ENCODE measurements around the gene LITAFD.
"Not testable (repeated sequence)": the region's sequence is repeated elsewhere in the genome, so short reads cannot be mapped to it uniquely, and the experiment has no call there.

The LITAFD gene

DNA sequence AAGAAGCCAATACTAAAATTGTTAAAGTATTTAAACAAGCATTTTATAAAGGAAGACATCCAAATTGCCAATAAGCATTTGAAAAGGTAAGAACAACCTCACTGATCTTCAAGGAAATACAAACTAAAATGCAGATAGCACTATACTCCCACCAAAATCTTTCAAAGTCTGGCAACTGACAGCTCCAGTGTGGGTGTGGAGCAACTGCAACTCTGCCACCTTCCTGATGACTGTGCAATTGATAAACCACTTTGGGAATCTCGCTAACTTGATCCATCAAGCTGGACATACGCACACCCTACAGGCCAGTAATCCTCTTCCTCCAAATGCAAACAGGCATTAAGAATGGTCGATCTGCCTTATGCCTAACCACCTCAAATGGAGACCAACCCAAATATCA, 31.9 kb downstream of the LITAFD start:
- Mint-ChIP-seq H3K4me1 (peaks cover 15% of the 10 kb centered on the region), H3K27ac (no peak overlapping the region), H3K9me3 (no peaks in the 10 kb centered on the region), H3K36me3 (peaks cover 81% of the 10 kb centered on the region), H3K27me3 (no peaks in the 10 kb centered on the region), H3K4me3 (no peak overlapping the region)
- no peak for ATAC-seq

DNA sequence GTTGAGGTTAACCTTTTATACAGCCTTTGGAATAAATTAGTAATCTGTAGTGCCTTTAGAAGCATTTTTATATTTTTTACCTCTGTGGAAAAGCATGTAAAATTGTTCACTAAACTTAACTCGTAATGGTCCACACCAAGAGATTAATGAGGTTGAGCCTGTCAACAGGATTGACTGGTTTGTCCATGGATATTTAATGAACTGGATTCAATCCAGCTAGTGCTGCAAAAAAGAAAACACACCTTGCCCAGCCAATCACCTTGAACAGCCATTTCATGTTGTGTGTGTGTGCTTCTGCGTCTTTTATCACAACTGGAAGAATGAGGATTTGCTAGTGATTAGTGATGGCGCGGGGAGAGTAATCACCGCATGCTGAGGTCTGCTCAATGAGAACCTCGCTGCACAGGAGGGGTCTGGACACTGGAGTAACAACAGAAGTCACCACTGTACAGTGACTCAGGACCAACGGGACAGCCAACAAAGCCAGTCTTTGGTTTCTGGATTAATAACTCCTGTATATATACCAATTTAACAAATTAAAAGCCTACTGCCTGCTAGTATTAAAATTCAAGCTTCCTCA, 33.7 kb downstream of the LITAFD start:
- Mint-ChIP-seq H3K27ac (no peak overlapping the region), H3K27me3 (no peaks in the 10 kb centered on the region), H3K36me3 (peaks cover 81% of the 10 kb centered on the region), H3K9me3 (no peaks in the 10 kb centered on the region), H3K4me3 (no peak overlapping the region), H3K4me1 (peaks cover 15% of the 10 kb centered on the region)
- ATAC-seq, result no peak

DNA sequence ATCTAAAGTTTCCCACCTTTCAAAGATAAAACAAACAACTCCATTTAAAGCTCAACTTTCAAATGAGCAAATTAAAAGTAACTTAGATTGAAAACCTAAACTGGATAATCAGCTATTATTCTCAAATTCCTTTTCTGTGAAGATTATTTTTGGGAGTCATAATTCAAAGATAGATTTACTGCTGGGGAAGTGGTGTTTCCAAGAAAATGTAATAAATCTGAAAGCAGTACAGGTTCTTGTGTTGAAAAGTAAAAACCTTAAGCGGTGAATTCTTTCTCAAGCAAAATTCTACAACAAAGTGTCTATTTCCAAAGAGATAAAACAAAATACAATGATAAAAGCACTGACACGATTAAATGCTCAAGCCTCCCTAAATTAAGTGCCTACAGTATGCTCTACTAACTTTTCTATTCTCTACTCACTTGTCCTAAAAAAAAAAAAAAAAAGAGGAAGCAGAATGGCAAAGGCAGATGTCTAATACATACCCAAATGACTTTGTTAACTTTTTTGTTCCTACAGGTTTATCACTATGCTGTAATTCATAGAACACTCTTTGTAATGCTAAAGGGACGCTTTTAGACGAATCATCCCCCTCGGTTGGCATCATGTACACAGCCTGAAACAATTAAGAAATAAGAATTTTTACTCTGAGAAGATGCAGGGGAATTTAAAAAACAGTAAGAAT, 34.5 kb downstream of the LITAFD start:
- Mint-ChIP-seq H3K27me3 (no peaks in the 10 kb centered on the region), H3K27ac (peak overlapping the region; percentile 54), H3K36me3 (peaks cover 72% of the 10 kb centered on the region), H3K4me1 (peaks cover 22% of the 10 kb centered on the region), H3K4me3 (no peak overlapping the region), H3K9me3 (no peaks in the 10 kb centered on the region)
- ATAC-seq, result peak; percentile 64

DNA sequence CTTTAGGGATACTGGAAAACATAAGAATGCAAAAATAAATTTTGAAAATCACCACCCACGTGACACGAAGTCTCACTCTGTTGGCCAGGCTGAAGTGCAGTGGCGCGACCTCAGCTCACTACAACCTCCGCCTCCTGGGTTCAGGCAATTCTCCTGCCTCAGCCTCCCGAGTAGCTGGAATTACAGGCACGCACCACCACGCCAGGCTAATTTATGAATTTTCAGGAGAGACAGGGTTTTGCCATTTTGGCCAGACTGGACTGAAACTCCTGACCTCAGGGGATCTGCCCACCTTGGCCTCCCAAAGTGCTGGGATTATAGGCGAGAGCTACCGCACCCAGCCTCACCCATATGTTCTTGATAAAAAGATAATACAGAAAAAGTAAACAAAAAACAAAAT, 35.2 kb downstream of the LITAFD start:
- not testable (repeated sequence) for H3K9me3 Mint-ChIP-seq, H3K27me3 Mint-ChIP-seq, H3K4me3 Mint-ChIP-seq, ATAC-seq
- peaks cover 67% of the 10 kb centered on the region for H3K36me3 Mint-ChIP-seq
- peaks cover 22% of the 10 kb centered on the region for H3K4me1 Mint-ChIP-seq
- peak overlapping the region; percentile 54 for H3K27ac Mint-ChIP-seq

DNA sequence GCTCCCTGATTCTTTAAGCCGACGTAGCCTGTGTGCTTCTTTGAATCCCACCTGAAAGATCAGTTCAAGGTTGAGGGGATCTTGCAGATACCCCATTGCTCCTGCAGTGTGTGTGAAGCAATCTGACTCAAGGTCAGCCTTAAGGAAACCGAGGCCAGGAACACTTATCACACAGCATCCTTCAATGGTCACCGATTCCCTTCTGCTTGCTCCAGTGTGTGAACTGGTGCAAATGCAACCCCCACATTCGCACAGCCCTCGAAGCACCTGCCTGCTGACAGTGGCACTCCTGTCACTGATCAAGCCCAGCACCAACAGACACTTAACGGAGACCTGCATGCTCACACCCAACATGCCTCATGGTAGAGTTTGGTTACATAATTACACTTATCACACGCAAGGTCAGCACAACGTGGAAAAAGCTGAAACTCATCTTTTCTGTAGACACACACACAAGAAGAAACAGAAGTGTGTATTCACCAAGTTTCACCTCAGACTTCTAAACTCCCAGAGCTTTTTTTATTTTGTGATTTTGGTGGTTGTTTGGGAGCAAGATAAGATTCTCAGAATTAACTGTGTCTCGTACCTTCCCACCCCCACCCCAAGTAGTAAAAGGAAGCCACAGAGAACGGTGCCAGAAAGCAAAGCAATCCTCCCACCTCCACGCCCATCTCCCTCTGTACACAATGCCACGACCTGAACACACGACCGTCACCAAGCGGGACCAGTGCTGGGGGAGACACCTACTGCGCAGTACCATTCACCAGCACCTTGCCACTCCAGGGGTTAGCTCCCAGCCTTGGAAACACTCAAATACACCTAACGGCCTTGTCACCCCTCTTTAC, 37.2 kb downstream of the LITAFD start:
- no peaks in the 10 kb centered on the region for H3K27me3 Mint-ChIP-seq
- no peak overlapping the region for H3K4me3 Mint-ChIP-seq
- no peak for ATAC-seq
- no peak overlapping the region for H3K27ac Mint-ChIP-seq
- peaks cover 57% of the 10 kb centered on the region for H3K36me3 Mint-ChIP-seq
- peaks cover 26% of the 10 kb centered on the region for H3K4me1 Mint-ChIP-seq
- no peaks in the 10 kb centered on the region for H3K9me3 Mint-ChIP-seq

DNA sequence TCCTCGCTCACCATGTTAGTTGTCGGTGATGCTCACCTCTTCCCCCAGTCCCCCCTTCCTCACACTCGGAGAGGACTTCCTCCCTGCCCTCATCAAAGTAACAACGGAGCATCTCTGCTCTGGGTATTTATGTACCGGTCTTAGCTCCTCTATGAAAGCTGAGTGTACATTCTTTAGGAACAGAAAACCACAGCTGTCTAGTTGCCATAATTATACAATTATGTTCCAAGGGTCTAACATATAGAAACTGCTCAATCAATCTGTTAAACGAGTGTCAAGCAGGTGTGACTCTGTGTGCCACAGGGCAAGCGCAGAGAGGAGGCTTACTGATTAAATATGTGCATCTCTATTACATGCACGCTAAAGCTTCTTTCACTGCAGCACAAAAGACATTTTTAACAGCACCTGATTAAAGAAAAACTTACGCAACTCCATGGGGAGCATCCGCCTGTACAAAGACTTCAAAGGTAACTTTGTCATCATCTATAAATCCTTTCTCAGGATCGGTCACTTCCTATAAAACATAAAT, 37.8 kb downstream of the LITAFD start:
- H3K36me3 Mint-ChIP-seq, result peaks cover 54% of the 10 kb centered on the region
- ATAC-seq, result no peak

DNA sequence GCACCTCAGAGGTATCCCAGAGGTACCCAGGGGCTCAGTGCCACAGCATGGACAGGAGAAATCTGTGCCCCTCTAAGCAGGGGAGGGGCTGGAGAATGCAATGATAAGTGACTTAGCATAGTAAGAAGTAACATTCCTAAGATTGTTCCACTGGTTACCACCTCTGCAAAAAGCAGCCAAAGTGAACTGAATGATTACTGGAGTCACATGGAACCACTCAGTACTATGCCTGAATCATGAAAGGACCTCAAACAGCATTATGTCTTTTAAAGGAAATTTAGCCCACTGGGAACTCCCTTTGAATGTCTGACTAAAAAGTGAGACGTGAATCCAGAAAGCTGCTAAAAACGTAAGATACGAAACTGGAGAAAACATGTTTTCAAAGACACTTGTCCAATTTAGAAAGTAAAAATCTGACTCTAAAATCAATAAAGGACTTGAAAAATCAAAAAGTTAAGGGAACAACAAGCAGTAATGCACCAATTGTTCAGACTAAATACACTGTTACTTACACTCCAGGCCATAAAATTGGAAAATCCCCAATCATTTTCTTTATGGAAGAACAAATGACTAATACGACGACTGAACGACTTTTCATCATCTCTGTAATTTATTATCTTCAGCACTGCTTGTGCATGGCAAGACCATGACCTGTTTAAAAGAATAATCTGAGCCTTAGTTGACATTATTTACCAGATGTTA, 38.6 kb downstream of the LITAFD start:
- Mint-ChIP-seq H3K4me1 (peaks cover 33% of the 10 kb centered on the region), H3K4me3 (no peak overlapping the region)

More for the DNA sequence above, 37.8 kb downstream of the LITAFD start:
- H3K27ac Mint-ChIP-seq, result no peak overlapping the region
- no peaks in the 10 kb centered on the region for H3K27me3 Mint-ChIP-seq
- no peak overlapping the region for H3K4me3 Mint-ChIP-seq
- peaks cover 29% of the 10 kb centered on the region for H3K4me1 Mint-ChIP-seq
- H3K9me3 Mint-ChIP-seq, result no peaks in the 10 kb centered on the region

DNA sequence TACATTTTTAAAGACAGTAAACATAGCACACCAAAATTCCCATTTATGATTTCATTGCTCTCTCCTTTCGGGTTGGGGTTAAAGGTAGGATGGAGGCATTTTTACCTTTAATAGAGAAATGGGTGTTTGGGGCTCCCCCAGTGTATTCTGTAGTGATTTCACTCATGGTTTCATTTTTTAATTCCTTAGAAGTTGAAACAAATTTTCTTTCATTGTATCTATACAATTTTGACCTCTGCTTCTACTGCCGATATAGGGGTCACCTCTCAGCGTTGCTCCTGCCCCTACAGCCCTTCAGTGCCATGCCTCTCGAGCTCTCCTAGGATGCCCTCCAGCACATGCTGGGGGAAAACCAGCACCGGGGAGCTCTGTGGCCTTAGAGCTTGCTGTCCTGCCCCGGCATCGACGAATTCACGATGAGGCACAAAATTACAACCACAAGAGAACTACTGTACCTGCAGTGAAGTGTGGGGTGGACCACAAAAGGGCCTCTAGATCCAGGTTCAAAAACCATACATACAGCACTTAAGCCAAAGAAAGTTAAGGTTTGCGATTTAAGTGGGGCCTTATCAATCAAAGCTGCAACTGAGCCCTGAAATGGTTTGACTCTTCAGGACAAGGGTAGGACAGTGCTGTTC, 39.3 kb downstream of the LITAFD start:
- no peaks in the 10 kb centered on the region for H3K9me3 Mint-ChIP-seq
- no peaks in the 10 kb centered on the region for H3K27me3 Mint-ChIP-seq
- H3K4me3 Mint-ChIP-seq, result no peak overlapping the region
- H3K36me3 Mint-ChIP-seq, result peaks cover 45% of the 10 kb centered on the region
- no peak for ATAC-seq
- peaks cover 33% of the 10 kb centered on the region for H3K4me1 Mint-ChIP-seq
- peak overlapping the region; percentile 32 for H3K27ac Mint-ChIP-seq

More for the DNA sequence above, 38.6 kb downstream of the LITAFD start:
- ATAC-seq, result no peak
- Mint-ChIP-seq H3K27me3 (no peaks in the 10 kb centered on the region), H3K9me3 (no peaks in the 10 kb centered on the region), H3K27ac (peak overlapping the region; percentile 32), H3K36me3 (peaks cover 49% of the 10 kb centered on the region)

DNA sequence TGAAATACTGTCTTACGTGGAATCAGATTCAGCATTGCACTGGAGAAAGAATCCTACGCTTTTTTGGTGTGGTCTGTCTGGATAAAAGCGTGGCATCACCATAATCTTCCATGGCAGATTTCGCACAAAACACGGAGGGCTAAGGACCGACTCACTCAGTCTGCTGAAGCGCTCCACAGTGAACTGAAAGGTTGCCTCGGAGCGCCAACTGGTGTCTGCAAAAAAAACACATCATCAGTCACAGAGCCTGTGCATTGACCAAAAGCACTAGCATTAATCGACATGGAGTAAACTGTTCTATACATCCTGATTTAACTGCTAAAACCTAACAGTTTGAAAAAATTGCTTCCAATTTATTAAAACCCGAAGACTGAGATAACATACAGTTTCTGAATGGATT, 41.0 kb downstream of the LITAFD start:
- H3K4me1 Mint-ChIP-seq, result peaks cover 28% of the 10 kb centered on the region
- H3K27me3 Mint-ChIP-seq, result no peaks in the 10 kb centered on the region
- H3K9me3 Mint-ChIP-seq, result no peaks in the 10 kb centered on the region
- peaks cover 46% of the 10 kb centered on the region for H3K36me3 Mint-ChIP-seq
- no peak overlapping the region for H3K4me3 Mint-ChIP-seq
- H3K27ac Mint-ChIP-seq, result no peak overlapping the region
- ATAC-seq, result no peak

DNA sequence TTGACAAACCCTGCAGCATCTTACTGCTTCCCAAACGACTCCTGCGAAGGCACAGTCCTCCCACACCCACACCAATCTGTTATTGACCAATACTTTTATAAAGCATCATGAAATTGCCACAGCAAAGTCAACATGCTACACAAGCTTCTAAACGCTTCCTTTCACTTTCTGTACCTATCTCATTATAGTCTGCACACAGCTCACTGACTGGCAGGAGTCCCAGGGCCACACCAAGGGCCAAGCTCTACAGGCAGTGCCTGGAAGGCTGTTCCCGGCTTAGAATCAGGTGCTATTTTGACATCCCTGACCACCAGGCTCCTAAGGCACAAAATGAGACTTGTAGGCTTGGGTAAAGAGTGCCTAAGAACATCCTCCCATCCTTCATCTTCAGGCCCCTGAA, 42.1 kb downstream of the LITAFD start:
- peaks cover 38% of the 10 kb centered on the region for H3K4me1 Mint-ChIP-seq
- H3K36me3 Mint-ChIP-seq, result peaks cover 47% of the 10 kb centered on the region

DNA sequence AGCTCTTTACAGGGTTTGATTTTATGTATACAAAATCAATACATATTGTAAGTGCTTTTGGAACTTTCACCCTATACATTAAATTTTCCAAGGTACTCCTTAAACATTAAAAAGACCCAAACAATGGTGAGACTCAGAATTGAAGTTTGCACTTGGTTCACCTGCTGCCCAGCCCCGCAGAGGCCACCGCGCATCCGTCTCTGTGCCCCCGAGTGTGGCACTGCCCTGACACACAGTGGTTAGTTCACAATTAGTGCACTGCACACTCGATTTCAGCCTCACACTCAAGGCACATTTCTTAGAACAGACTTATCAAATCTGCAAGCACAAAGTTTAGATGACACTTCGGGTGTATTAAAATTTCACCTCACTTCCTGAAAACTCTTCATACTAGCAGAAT, 43.3 kb downstream of the LITAFD start:
- no peak for ATAC-seq
- no peaks in the 10 kb centered on the region for H3K9me3 Mint-ChIP-seq
- H3K36me3 Mint-ChIP-seq, result peaks cover 46% of the 10 kb centered on the region
- H3K27ac Mint-ChIP-seq, result no peak overlapping the region
- H3K4me1 Mint-ChIP-seq, result peaks cover 47% of the 10 kb centered on the region
- no peak overlapping the region for H3K4me3 Mint-ChIP-seq
- H3K27me3 Mint-ChIP-seq, result no peaks in the 10 kb centered on the region

More for the DNA sequence above, 42.1 kb downstream of the LITAFD start:
- Mint-ChIP-seq H3K4me3 (no peak overlapping the region), H3K9me3 (no peaks in the 10 kb centered on the region), H3K27ac (peak overlapping the region; percentile 38), H3K27me3 (no peaks in the 10 kb centered on the region)
- no peak for ATAC-seq

DNA sequence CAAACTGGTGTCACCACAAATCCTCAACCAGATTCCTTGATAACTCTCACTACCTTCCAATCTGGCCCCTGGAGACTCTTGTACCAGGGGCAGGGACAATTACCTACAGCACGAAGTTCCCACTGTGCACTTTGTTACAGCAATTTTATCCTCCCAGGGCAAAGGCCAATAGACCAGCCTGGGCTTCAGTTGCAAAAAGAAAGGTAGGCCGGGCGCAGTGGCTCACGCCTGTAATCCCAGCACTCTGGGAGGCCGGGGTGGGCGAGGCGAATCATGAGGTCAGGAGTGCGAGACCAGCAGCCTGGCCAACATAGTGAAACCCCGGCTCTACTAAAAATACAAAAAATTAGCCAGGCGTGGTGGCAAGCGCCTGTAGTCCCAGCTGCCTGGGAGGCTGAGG, 44.7 kb downstream of the LITAFD start:
- H3K36me3 Mint-ChIP-seq, result peaks cover 48% of the 10 kb centered on the region
- no peaks in the 10 kb centered on the region for H3K27me3 Mint-ChIP-seq
- no peak overlapping the region for H3K27ac Mint-ChIP-seq
- no peaks in the 10 kb centered on the region for H3K9me3 Mint-ChIP-seq
- no peak for ATAC-seq
- H3K4me1 Mint-ChIP-seq, result peaks cover 48% of the 10 kb centered on the region
- H3K4me3 Mint-ChIP-seq, result no peak overlapping the region

DNA sequence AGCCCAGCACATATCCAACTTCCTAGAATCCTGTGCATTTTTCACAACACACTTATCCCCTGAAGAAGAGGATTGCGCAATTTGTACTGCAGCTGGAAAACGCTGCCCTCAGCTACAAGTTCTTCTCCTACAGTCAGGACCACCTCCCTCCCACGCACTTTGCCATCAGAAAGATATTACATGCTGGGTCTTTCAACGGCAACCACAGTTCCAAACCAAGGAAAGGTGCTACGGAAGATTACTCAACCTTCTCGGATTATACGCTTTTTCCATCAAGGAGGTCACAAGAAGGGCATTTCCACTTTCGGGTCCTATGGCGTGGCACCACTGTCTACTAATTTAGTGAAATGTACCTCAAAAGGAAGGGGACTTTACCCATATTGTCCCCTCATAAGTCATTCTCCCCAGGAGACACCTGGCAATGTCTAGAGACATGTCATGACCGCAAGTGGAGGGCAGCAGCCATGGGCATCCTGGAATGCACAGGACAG, 46.4 kb downstream of the LITAFD start:
- H3K27ac Mint-ChIP-seq, result peak overlapping the region; percentile 97
- peak overlapping the region; percentile 49 for H3K4me3 Mint-ChIP-seq
- H3K9me3 Mint-ChIP-seq, result no peaks in the 10 kb centered on the region
- H3K36me3 Mint-ChIP-seq, result peaks cover 51% of the 10 kb centered on the region
- no peaks in the 10 kb centered on the region for H3K27me3 Mint-ChIP-seq
- peak; percentile 90 for ATAC-seq
- peaks cover 57% of the 10 kb centered on the region for H3K4me1 Mint-ChIP-seq

DNA sequence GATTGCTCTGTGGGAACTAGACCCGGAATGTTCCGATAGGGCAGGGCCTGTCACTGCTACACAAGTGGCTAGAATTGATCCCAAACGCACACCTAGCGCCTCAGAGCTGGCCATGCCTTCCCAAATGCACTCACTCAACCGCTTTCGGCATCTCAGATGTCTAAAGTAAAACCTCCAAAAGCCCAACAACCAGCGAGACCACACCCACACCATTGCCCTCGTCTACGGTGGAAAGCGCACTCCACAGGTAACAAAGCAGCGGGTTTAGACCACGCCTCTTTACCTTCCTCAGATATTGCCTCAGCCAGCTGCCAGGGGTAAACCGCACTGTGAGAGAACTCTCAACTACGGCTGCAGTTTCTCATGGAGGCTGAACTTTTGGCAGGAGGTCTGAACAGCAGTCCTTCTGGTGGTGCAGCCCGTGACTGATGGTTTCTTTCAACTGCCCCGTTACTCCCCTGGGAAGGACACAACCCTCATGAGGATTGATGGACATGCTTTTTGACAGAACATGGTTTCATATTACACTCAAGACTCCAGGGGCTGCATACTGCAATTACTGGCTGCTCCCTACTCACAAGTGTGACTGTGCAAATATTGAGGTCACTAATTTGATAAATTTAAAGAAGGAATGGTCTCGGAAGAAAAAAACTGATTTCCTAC, 47.1 kb downstream of the LITAFD start:
- Mint-ChIP-seq H3K27me3 (no peaks in the 10 kb centered on the region), H3K36me3 (peaks cover 48% of the 10 kb centered on the region), H3K4me1 (peaks cover 56% of the 10 kb centered on the region), H3K27ac (peak overlapping the region; percentile 97), H3K4me3 (peak overlapping the region; percentile 53), H3K9me3 (no peaks in the 10 kb centered on the region)
- peak; percentile 81 for ATAC-seq
